HG02610 (cell line): ENCODE data around the gene ZNF536.
"Not testable (repeated sequence)": the region's sequence is repeated elsewhere in the genome, so short reads cannot be mapped to it uniquely, and the experiment has no call there.

Source experiments
- ATAC-seq: cut with Tn5 transposase; IDR thresholded peaks from one replicate; pipeline ENCODE4 v1.9.1; 2021; ENCODE audit warnings: mild to moderate bottlenecking, moderate library complexity; ENCODE audit not compliant: unreplicated experiment

Gene ZNF536

GRCh38 chr19:30340771-30341561, 31.2 kb upstream of the ZNF536 start:
- no peak for ATAC-seq

- no peak for ATAC-seq
Measured at GRCh38 chr19:30341611-30342201, 30.5 kb upstream of the ZNF536 start.

GRCh38 chr19:30342901-30343300, 29.3 kb upstream of the ZNF536 start:
- ATAC-seq, result no peak

- no peak for ATAC-seq
Measured at GRCh38 chr19:30344446-30345425, 27.4 kb upstream of the ZNF536 start.

- no peak for ATAC-seq
Measured at GRCh38 chr19:30345686-30346085, 26.5 kb upstream of the ZNF536 start.

- ATAC-seq, result not testable (repeated sequence)
Measured at GRCh38 chr19:30346468-30346867, 25.7 kb upstream of the ZNF536 start.

GRCh38 chr19:30349131-30349730, 23.0 kb upstream of the ZNF536 start:
- ATAC-seq, result no peak

GRCh38 chr19:30350692-30351663, 21.2 kb upstream of the ZNF536 start:
- ATAC-seq, result no peak

- ATAC-seq, result no peak
Measured at GRCh38 chr19:30351774-30352173, 20.4 kb upstream of the ZNF536 start.

GRCh38 chr19:30353394-30353945, 18.7 kb upstream of the ZNF536 start:
- ATAC-seq, result no peak

- no peak for ATAC-seq
Measured at GRCh38 chr19:30355586-30355985, 16.6 kb upstream of the ZNF536 start.

- ATAC-seq, result no peak
Measured at GRCh38 chr19:30356951-30357579, 15.1 kb upstream of the ZNF536 start.

GRCh38 chr19:30357580-30357954, 14.6 kb upstream of the ZNF536 start:
- no peak for ATAC-seq

- ATAC-seq, result no peak
Measured at GRCh38 chr19:30358319-30358718, 13.9 kb upstream of the ZNF536 start.

- ATAC-seq, result no peak
Measured at GRCh38 chr19:30358821-30359580, 13.2 kb upstream of the ZNF536 start.

- no peak for ATAC-seq
Measured at GRCh38 chr19:30359936-30360335, 12.2 kb upstream of the ZNF536 start.

- no peak for ATAC-seq
Measured at GRCh38 chr19:30360376-30361106, 11.6 kb upstream of the ZNF536 start.

- no peak for ATAC-seq
Measured at GRCh38 chr19:30361107-30361447, 11.1 kb upstream of the ZNF536 start.
